Kidney (tissue), 14 donors: Measurements from ENCODE around the gene CCDC152. TPM values are rescaled to one million over a fixed set of nuclear protein-coding genes. Genes with fewer than 3 reads are reported as not detected.

Experiments
- DNase-seq, 5 donors: peaks; one replicate each; pipeline ENCODE4 v3.0.0-alpha.2; 2013 to 2020
- FAIRE-seq: peaks from 2 replicates; lab custom pipeline; 2012; peaks lifted over from hg19 to GRCh38; lab: Jason Lieb, UNC
- H3K27ac ChIP-seq, 2 donors: one replicate each; pipeline ENCODE4 v1.7.0; 2013; ENCODE audit warnings: low read depth in 2 of 2, low read length in 2 of 2, inconsistent platforms in 1 of 2
- H3K27me3 ChIP-seq: one replicate; pipeline ENCODE4 v1.7.1; 2013; ENCODE audit warnings: low read length, inconsistent platforms; ENCODE audit not compliant: control insufficient read depth, insufficient read depth
- H3K36me3 ChIP-seq, 3 donors: one replicate each; pipeline versions ENCODE4 v1.7.0 to v1.7.1; 2013; ENCODE audit warnings: low read length in 3 of 3, control low read depth in 1 of 3, inconsistent platforms in 1 of 3; ENCODE audit not compliant: insufficient read depth in 3 of 3, control insufficient read depth in 2 of 3
- H3K4me1 ChIP-seq, 3 donors: one replicate each; pipeline versions ENCODE4 v1.7.0 to v1.7.1; 2013; ENCODE audit warnings: low read length in 3 of 3, inconsistent platforms in 1 of 3, low read depth in 1 of 3; ENCODE audit not compliant: control insufficient read depth in 2 of 3, insufficient read depth in 2 of 3
- H3K4me3 ChIP-seq, 3 donors: one replicate each; pipeline versions ENCODE4 v1.7.0 to v1.8.1; 2013; ENCODE audit warnings: low read length in 3 of 3, control low read depth in 1 of 3, inconsistent platforms in 1 of 3
- H3K9ac ChIP-seq, 3 donors: one replicate each; pipeline versions ENCODE4 v1.7.0 to v1.7.1; 2013; ENCODE audit warnings: low read length in 3 of 3, control low read depth in 1 of 3, inconsistent platforms in 1 of 3
- H3K9me3 ChIP-seq, 3 donors: one replicate each; pipeline versions ENCODE4 v1.7.0 to v1.7.1; 2013; ENCODE audit warnings: low read length in 3 of 3, control low read depth in 1 of 3, inconsistent platforms in 1 of 3; ENCODE audit not compliant: control insufficient read depth in 2 of 3, insufficient read depth in 1 of 3
- CTCF ChIP-seq: IDR thresholded peaks from 3 replicates; pipeline ENCODE4 v1.5.1; 2012; ENCODE audit warnings: mild to moderate bottlenecking, moderate library complexity, borderline replicate concordance; ENCODE audit not compliant: insufficient read depth; ENCODE audit errors: extremely low read depth
- intact Hi-C: fragments of 100-400 bp; cut with DNase I; formaldehyde crosslinking; loops from one replicate; pipeline ENCODE4 v1.11.1; 2022
- polyA plus RNA-seq: library from polyadenylated mRNA; stranded (reverse); fragments of 350-450 nt; fragmentation: Illumina TruSeq; extraction: RNeasy Lipid Tissue Mini Kit (QIAGEN cat#74804); gene quantifications from one replicate; pipeline ENCODE4 v1.2.3, GENCODE V29; 2014; ENCODE audit warnings: low read depth, low replicate concordance; ENCODE audit not compliant: insufficient read depth
- total RNA-seq: library from RNA; stranded (reverse); fragmentation: NEBNext Ultra II Directional; extraction: Animal tissue kit (Norgen Biotek cat#: 25700); gene quantifications from one replicate; pipeline ENCODE4 v1.2.1, GENCODE V29; 2021
- donor health status: control.
- donor health status: control.
- donor health status: control.
- donor health status: control.
- donor health status: control.
- donor health status: DM: yes; HTN: yes; CAD: no.
- donor health status: Normal renal cell carcinoma (clear cell type).

The CCDC152 gene
- total and polyA plus RNA-seq, 2 donors from 2014 or later = 0.15 to 1.1 TPM

- intact Hi-C loops = no loop called here
- TF ChIP-seq CTCF = no peak
- DNase-seq (no peak), FAIRE-seq (no peak)
- Histone ChIP-seq H3K27me3 (no peaks in the 10 kb centered on the region), H3K4me3 (no peak overlapping the region), H3K36me3 (no peaks in the 10 kb centered on the region), H3K9ac (no peak overlapping the region), H3K9me3 (no peaks in the 10 kb centered on the region), H3K4me1 (peaks cover 0 to 7% (median 7%) of the 10 kb centered on the region in 3 donors), H3K27ac (no peak overlapping the region)
Observed at GRCh38 chr5:42819745-42820144, 63.1 kb downstream of the CCDC152 start.

- no peak for TF ChIP-seq CTCF
- no peak overlapping the region for H3K4me3 ChIP-seq
- no peaks in the 10 kb centered on the region for H3K9me3 ChIP-seq
- H3K9ac ChIP-seq = no peak overlapping the region
- no peak overlapping the region for H3K27ac ChIP-seq
- H3K27me3 ChIP-seq = no peaks in the 10 kb centered on the region
- no peaks in the 10 kb centered on the region for H3K36me3 ChIP-seq
- FAIRE-seq = no peak
- H3K4me1 ChIP-seq = peaks cover 0 to 9% (median 7%) of the 10 kb centered on the region in 3 donors
- intact Hi-C loops = no loop called here
- no peak for DNase-seq
Observed at GRCh38 chr5:42822548-42822947, 65.9 kb downstream of the CCDC152 start.

- no peak for FAIRE-seq
- no peaks in the 10 kb centered on the region for H3K36me3 ChIP-seq
- no peak overlapping the region for H3K4me3 ChIP-seq
- no peak overlapping the region for H3K9ac ChIP-seq
- H3K9me3 ChIP-seq = no peaks in the 10 kb centered on the region
- no peak for TF ChIP-seq CTCF
- intact Hi-C loops = no loop called here
- no peaks in the 10 kb centered on the region for H3K27me3 ChIP-seq
- H3K4me1 ChIP-seq = peaks cover 0 to 9% (median 7%) of the 10 kb centered on the region in 3 donors
- DNase-seq = no peak
- no peak overlapping the region for H3K27ac ChIP-seq
Observed at GRCh38 chr5:42824347-42824976, 67.8 kb downstream of the CCDC152 start.
